Aorta (tissue), 5 donors: ENCODE results near the gene NHERF1. TPM values are rescaled to one million over a fixed set of nuclear protein-coding genes. Genes with fewer than 3 reads are reported as not detected.

Experiments
- ATAC-seq: fragments of 200-7000 bp; cut with Tn5 transposase; one replicate; pipeline ENCODE4 v1.9.1; 2022; ENCODE audit warnings: moderate library complexity; ENCODE audit not compliant: low FRiP score
- DNase-seq, 2 donors: peaks; one replicate each; pipeline ENCODE4 v3.0.0-alpha.2; 2020
- H3K27ac ChIP-seq, 2 donors: one replicate each; pipeline ENCODE4 v1.5.1; 2013; ENCODE audit warnings: low read length in 2 of 2, mild to moderate bottlenecking in 2 of 2, moderate library complexity in 2 of 2, control low read depth in 1 of 2, inconsistent platforms in 1 of 2, low read depth in 1 of 2
- H3K27me3 ChIP-seq, 2 donors: one replicate each; pipeline ENCODE4 v1.6.1; 2013; ENCODE audit warnings: control low read depth in 1 of 2, low read length in 1 of 2, mild to moderate bottlenecking in 1 of 2, moderate library complexity in 1 of 2; ENCODE audit not compliant: insufficient read depth in 2 of 2, control insufficient read depth in 1 of 2
- H3K36me3 ChIP-seq, 2 donors: one replicate each; pipeline ENCODE4 v1.6.1; 2013; ENCODE audit warnings: control low read depth in 1 of 2, low read length in 1 of 2, mild to moderate bottlenecking in 1 of 2; ENCODE audit not compliant: insufficient read depth in 2 of 2, control insufficient read depth in 1 of 2
- H3K4me1 ChIP-seq, 2 donors: one replicate each; pipeline ENCODE4 v1.6.1; 2013; ENCODE audit warnings: low read length in 2 of 2, control low read depth in 1 of 2, mild to moderate bottlenecking in 1 of 2, moderate library complexity in 1 of 2; ENCODE audit not compliant: insufficient read depth in 2 of 2, control insufficient read depth in 1 of 2
- H3K4me3 ChIP-seq, 2 donors: one replicate each; pipeline ENCODE4 v1.5.1; 2013; ENCODE audit warnings: low read length in 2 of 2, control low read depth in 1 of 2, mild to moderate bottlenecking in 1 of 2
- H3K9me3 ChIP-seq: one replicate; pipeline ENCODE4 v1.6.1; 2013; ENCODE audit warnings: mild to moderate bottlenecking, low read length; ENCODE audit not compliant: control insufficient read depth
- WGBS, 2 donors: extraction: QIAGEN DNeasy Blood & Tissue Kit; methylation state at CpG; one replicate each; pipeline ENCODE4 v1.1.7; 2013; 5-methylcytosine and 5-hydroxymethylcytosine counted together
- intact Hi-C, 2 donors: fragments of 100-400 bp; cut with DNase I; formaldehyde crosslinking; loops; one replicate each; pipeline versions ENCODE4 v1.14.2 to v1.15.0; 2022
- long read RNA-seq, 2 donors: library from polyadenylated mRNA; unstranded; transcript quantifications; one replicate each; pipeline ENCODE4 v2.0.0, GENCODE V29; 2020 to 2021
- polyA plus RNA-seq, 2 donors: library from polyadenylated mRNA; stranded (reverse); fragments of 200-250 nt; gene quantifications; one replicate each; pipeline ENCODE4 v1.2.3, GENCODE V29; 2013
- total RNA-seq, 2 donors: library from RNA; stranded (reverse); fragmentation: NEBNext Ultra II Directional; extraction: Animal tissue kit (Norgen Biotek cat#: 25700); gene quantifications; one replicate each; pipeline ENCODE4 v1.2.1, GENCODE V29; 2021
- donor health status: healthy with polysubstance abuse.
- donor health status: Bipolar disorder and iron deficiency.
- donor health status: DM: no; HTN: no; CAD: no.
- donor health status: DM: no; HTN: no; CAD: no.
- donor health status: DM: yes; HTN: yes; CAD: no.

Gene NHERF1
- total RNA-seq (10 to 100 TPM; 17.6 to 21.1 TPM), polyA plus RNA-seq (10 to 100 TPM; 10.6 to 84.4 TPM)
- long read RNA-seq, donor 1, transcript SLC9A3R1-201 (6 exons, 1,969 nt), result major isoform, 46 of 50 reads
- long read RNA-seq, donor 1, partial matches to known transcripts, result 0 of 50 reads
- long read RNA-seq, donor 1, other reads (novel, unspliced or antisense), result 4 of 50 reads
- long read RNA-seq, donor 2, transcript SLC9A3R1-201 (6 exons, 1,969 nt), result major isoform, 9 of 11 reads
- long read RNA-seq, donor 2, partial matches to known transcripts, result 1 of 11 reads
- long read RNA-seq, donor 2, other reads (novel, unspliced or antisense), result 1 of 11 reads

DNA sequence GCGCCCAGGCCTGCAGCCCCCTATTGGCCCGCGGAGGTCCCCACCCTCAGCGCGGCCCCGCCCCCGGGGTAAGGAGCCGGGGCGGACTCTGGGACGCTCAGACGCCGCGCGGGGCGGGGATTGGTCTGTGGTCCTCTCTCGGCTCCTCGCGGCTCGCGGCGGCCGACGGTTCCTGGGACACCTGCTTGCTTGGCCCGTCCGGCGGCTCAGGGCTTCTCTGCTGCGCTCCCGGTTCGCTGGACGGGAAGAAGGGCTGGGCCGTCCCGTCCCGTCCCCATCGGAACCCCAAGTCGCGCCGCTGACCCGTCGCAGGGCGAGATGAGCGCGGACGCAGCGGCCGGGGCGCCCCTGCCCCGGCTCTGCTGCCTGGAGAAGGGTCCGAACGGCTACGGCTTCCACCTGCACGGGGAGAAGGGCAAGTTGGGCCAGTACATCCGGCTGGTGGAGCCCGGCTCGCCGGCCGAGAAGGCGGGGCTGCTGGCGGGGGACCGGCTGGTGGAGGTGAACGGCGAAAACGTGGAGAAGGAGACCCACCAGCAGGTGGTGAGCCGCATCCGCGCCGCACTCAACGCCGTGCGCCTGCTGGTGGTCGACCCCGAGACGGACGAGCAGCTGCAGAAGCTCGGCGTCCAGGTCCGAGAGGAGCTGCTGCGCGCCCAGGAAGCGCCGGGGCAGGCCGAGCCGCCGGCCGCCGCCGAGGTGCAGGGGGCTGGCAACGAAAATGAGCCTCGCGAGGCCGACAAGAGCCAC lies at the start of gene NHERF1:
Gene NHERF1, plus strand, starts transcription at position 100 of the 750 bp plus-strand sequence. Its CDS starts 219 bp downstream, at position 319.
- H3K27me3 ChIP-seq, result no peaks in the 10 kb centered on the region
- WGBS, 2 donors, result 0% methylated on average over 66 to 90 of the region's 90 CpGs
- H3K4me1 ChIP-seq, result no peaks in the 10 kb centered on the region
- intact Hi-C loops, result loop anchor here (2.0 to 10.0 kb wide), 2 partner anchors 20 to 206 kb away; no protein-coding TSS in a partner anchor
- peak within 1 kb of the TSS in 1 of 2 donors; percentile 53 for H3K27ac ChIP-seq
- no peaks in the 10 kb centered on the region for H3K9me3 ChIP-seq
- ATAC-seq (peak; percentile 95), DNase-seq (peak; percentile 96 to 98)
- no peaks in the 10 kb centered on the region for H3K36me3 ChIP-seq
- peak within 1 kb of the TSS; percentile 73 to 82 for H3K4me3 ChIP-seq

DNA sequence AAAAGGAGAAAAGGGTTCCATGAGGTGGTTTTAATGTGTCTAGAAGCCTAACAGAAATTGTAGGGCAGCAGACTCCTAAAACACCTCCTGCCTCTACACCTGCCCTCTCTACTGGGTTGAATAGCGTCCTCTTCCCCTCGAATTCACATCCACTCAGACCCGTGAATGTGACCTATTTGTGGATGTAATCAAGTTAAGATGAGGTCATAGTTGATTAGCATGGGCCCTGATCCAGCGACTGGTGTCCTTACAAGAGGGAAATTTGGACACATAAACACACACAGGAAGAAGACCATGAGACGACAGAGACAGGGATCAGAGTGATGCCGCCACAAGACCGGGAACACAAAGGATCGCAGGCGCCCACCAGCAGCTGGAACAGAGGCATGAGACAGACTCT lies 49.2 kb upstream of the NHERF1 start:
- no peaks in the 10 kb centered on the region for H3K36me3 ChIP-seq
- H3K27me3 ChIP-seq, result no peaks in the 10 kb centered on the region
- 77 to 79% methylated on average over 9 of the region's 9 CpGs for WGBS, 2 donors
- ATAC-seq (no peak), DNase-seq (no peak)
- no peak overlapping the region for H3K4me3 ChIP-seq
- no peaks in the 10 kb centered on the region for H3K4me1 ChIP-seq
- H3K9me3 ChIP-seq, result no peaks in the 10 kb centered on the region
- no peak overlapping the region for H3K27ac ChIP-seq
- intact Hi-C loops, result no loop called here

DNA sequence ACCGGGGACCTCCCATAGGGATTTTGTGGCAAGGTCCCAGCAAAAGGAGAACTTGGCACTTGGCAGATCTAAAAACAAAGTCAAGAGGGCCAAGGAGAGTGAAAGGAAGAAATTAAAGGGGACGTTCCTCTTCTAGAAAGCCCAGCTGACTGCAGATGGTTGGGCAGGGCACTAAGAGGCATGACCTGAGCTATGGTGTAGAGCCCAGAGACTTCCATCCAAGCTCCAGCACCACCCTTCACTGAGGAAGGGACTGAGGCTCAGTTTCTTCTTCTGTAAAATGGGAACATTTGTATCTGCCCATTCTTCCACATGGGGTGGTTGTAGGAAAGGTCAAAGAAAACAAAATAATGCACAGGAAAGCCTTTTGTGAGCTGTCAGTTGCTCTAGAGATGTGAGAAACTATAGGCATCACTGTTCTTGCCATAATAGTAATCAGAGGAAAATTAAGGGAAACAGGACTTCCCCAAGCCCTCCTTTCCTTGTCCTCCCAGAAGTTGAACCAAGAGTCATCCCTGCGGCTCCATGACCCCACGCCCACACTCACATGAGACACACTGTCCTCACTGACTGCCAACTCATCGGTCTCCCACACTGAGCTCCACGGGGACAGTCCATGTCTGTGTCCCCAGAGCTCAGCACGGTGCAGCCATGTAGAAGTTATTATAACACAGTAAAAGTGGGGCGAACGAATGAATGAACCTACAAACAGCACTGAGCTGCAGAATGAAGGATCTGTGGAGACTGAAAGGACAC lies 46.1 kb upstream of the NHERF1 start:
- no peaks in the 10 kb centered on the region for H3K27me3 ChIP-seq
- DNase-seq (no peak), ATAC-seq (no peak)
- intact Hi-C loops, result no loop called here
- no peaks in the 10 kb centered on the region for H3K4me1 ChIP-seq
- H3K36me3 ChIP-seq, result no peaks in the 10 kb centered on the region
- no peak overlapping the region for H3K27ac ChIP-seq
- H3K9me3 ChIP-seq, result no peaks in the 10 kb centered on the region
- WGBS, 2 donors, result 69 to 71% methylated on average over 9 of the region's 9 CpGs
- no peak overlapping the region for H3K4me3 ChIP-seq

DNA sequence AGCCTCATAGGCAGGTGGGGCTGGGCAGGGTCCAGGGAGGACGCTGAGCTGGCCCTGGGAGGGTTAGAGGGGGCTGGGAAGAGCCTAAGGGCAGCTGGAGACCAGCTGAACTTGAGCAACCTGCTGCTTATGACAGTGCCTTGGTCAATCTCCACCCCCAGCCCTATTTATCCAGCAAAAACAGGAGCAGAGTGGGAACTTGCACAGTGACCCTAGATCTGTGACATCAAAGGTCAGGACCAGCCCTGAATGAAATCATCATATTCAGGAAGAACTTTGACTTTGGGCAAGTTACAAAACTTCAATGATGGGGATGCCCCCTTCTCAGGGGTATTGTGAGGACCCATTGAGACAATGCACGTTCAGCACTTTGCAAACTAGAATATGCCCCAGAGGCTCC lies 45.1 kb upstream of the NHERF1 start:
- Histone ChIP-seq H3K9me3 (no peaks in the 10 kb centered on the region), H3K36me3 (no peaks in the 10 kb centered on the region), H3K4me3 (no peak overlapping the region), H3K4me1 (no peaks in the 10 kb centered on the region), H3K27ac (no peak overlapping the region), H3K27me3 (no peaks in the 10 kb centered on the region)
- intact Hi-C loops, result no loop called here
- ATAC-seq (no peak), DNase-seq (no peak)
- WGBS, 2 donors, result 54 to 60% methylated on average over 2 of the region's 2 CpGs

DNA sequence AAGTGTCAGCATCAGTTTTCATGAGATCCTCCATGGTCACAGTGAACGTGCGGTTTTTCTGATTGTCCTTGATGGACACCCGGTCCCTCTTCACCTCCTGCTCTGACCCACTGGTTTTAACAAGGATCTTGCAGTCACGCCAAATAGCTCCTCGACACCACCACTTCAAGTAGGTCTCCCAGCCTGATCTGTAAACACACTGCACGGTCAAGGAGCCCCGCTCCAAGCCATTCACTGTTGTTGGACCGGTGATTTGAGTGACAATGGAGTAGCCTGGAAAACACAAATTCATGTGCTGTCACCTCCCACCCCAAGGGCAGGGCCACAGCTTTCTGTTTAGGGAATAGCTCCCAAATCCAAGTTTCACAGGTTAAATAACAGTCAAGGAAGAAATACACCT lies 43.9 kb upstream of the NHERF1 start:
- Histone ChIP-seq H3K9me3 (no peaks in the 10 kb centered on the region), H3K27ac (no peak overlapping the region), H3K36me3 (no peaks in the 10 kb centered on the region), H3K27me3 (no peaks in the 10 kb centered on the region), H3K4me1 (no peaks in the 10 kb centered on the region), H3K4me3 (no peak overlapping the region)
- intact Hi-C loops, result no loop called here
- ATAC-seq (no peak), DNase-seq (no peak)
- WGBS, 2 donors, result 67 to 77% methylated on average over 8 of the region's 8 CpGs

DNA sequence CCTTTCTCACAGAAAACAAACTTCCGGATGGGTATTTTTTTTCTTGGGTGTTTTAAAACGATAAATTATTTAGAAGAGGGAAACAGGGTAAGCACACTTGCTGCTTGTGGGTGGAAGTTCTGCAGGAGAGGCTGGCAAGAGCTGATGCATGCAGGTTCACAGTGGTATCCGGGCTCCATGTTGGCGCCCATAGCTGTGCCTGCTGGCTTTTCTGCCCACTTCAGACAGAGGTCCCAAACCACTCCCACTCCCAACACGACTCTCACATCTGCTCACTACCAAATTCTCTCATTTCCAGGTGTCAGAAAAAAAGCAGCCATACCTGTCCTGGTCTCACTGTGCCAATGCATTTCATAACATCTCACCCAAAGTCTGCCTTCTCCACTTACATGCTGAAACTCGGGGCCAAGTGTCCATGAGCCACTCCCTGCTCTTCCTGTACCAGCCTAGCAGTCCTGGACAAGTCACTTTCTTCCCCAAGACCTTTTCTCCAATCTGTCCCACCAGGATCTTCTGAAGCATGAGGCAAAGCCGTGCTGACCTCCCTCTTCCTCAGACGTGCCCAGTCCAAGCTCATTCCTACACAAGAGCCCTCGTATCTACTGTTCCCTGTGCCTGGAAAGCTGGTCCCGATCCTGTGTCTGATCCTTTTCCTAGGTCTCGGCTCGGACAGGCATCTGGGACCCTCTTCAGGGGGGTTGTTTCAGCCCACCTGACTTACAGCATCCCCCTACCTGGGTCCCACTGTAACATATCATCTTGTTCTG lies 37.2 kb upstream of the NHERF1 start:
- no peak for ATAC-seq
- no peaks in the 10 kb centered on the region for H3K36me3 ChIP-seq

DNA sequence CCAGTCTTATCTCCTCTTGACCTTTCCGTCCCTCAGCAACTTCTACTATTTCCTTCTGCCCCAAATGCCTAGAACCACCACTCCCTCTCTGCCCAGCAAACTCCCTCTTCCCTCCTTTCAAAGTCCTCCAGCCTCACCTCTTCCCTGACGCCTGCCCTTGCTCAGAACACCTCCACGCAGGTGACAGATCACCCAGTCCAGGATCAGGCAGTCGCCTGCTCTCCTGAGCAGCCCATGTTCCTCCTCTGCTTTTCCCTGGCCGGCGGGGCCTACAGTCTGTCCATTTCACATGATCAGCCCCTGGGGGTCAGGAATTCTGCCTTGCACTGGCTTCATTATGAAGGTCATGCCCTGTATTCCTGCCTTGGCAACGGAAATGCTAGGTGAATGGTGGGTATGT lies 36.1 kb upstream of the NHERF1 start:
- Histone ChIP-seq H3K4me1 (no peaks in the 10 kb centered on the region), H3K4me3 (no peak overlapping the region), H3K27me3 (no peaks in the 10 kb centered on the region), H3K27ac (no peak overlapping the region), H3K9me3 (no peaks in the 10 kb centered on the region), H3K36me3 (no peaks in the 10 kb centered on the region)
- DNase-seq (no peak), ATAC-seq (no peak)
- 68 to 75% methylated on average over 7 of the region's 7 CpGs for WGBS, 2 donors
- intact Hi-C loops, result no loop called here

More for the DNA sequence above, 37.2 kb upstream of the NHERF1 start:
- Histone ChIP-seq H3K4me3 (no peak overlapping the region), H3K27ac (no peak overlapping the region), H3K4me1 (no peaks in the 10 kb centered on the region), H3K9me3 (no peaks in the 10 kb centered on the region), H3K27me3 (no peaks in the 10 kb centered on the region)
- WGBS, 2 donors, result 61 to 68% methylated on average over 12 of the region's 12 CpGs
- intact Hi-C loops, result no loop called here
- no peak for DNase-seq

DNA sequence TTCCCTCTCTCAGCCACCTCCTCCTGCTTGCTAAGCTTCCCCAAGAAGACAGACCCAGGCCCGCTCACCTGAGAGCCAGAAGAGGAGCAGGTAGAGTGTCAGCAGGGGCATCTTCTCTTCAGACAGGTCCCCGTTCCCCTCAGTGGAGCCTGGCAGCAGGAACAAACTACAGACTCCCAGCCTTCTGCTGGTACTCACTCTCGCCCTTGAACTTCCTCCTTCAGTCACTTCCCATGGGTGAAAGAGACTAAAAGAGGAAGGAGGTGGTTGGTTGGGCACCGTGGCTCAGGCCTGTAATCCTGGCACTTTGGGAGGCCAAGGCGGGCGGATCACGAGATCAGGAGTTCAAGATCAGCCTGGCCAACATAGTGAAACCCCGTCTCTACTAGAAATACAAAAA lies 35.7 kb upstream of the NHERF1 start, which contains the start of gene CD300LF:
Gene CD300LF, minus strand, starts transcription at position 168 of the 400 bp plus-strand sequence. Its CDS starts 57 bp downstream, at position 111.
- 79 to 82% methylated on average over 8 of the region's 8 CpGs for WGBS, 2 donors
- ATAC-seq (no peak), DNase-seq (peak in 1 of 2 donors; percentile 80)
- Histone ChIP-seq H3K36me3 (no peaks in the 10 kb centered on the region), H3K4me3 (no peak within 1 kb of the TSS), H3K4me1 (no peaks in the 10 kb centered on the region), H3K27me3 (no peaks in the 10 kb centered on the region), H3K27ac (no peak within 1 kb of the TSS), H3K9me3 (no peaks in the 10 kb centered on the region)
- intact Hi-C loops, result no loop called here
